SK-N-SH treated with all-trans-retinoic acid at 6 μM for 48 hours (cell line): ENCODE data around the gene ANKFN1.

ENCODE experiments used
- GLIS3 ChIP-seq: fragments of 250-450 bp; sonication (Bioruptor Pico); IDR thresholded peaks from 2 replicates; pipeline ENCODE4 v1.5.0; 2020; ENCODE audit warnings: mild to moderate bottlenecking, moderate library complexity
- ZC3H10 ChIP-seq: fragments of 250-450 bp; sonication (Bioruptor Pico); IDR thresholded peaks from 2 replicates; pipeline ENCODE4 v1.5.1; 2021; ENCODE audit warnings: mild to moderate bottlenecking, moderate library complexity
- ZNF70 ChIP-seq: fragments of 450-650 bp; formaldehyde crosslinking; IDR thresholded peaks from 2 replicates; pipeline ENCODE4 v1.5.0; 2020; ENCODE audit warnings: mild to moderate bottlenecking, moderate library complexity

DNA sequence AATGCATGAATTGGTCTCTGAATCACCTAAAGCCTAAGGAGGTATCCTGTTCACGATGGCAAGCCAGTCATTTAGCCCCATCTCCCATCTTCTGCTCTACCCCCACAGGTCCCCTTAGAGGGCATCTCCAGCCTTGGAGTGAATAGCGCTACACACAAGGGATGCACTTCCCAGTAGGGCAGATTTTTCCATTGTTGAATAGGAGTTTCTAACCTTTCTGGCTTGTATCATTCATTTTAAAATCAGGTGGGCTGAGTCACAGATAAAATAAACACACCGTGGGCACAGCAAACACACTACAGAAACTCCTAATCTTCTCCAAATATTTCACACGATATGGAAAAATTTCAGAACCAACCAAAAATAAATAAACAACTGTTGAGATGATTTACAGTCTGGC, 239.0 kb downstream of the ANKFN1 start:
- TF ChIP-seq ZC3H10: no peak
- TF ChIP-seq GLIS3 (CRISPR knock-in tag): no peak
- TF ChIP-seq ZNF70 (CRISPR knock-in tag): no peak
